Measurements from ENCODE around the gene PAH.
"Not testable (repeated sequence)": the region's sequence is repeated elsewhere in the genome, so short reads cannot be mapped to it uniquely, and the experiment has no call there.

PAH gene

DNA sequence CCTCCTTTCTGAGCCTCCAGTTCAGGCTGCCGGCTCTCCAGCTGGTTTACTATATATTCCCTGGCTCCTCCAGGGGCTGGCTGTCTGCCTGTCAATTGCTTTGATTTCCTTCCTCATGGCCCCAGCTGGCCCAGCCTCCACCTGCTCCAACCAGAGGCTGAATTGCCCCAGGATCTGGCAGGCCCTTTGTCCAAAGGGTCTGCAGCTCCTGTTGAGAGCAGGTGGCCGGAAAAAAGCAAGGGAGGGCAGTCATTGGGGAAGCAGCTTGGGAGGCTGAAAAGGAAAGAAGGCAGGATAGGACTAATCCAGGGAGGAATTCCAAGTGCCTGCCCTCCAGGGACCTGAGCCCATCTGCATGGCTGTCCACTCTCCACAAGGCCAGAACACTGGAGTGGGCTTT is 25.3 kb downstream of the PAH start:
- no peak for DNase-seq (ENCODE audit: low read depth)

DNA sequence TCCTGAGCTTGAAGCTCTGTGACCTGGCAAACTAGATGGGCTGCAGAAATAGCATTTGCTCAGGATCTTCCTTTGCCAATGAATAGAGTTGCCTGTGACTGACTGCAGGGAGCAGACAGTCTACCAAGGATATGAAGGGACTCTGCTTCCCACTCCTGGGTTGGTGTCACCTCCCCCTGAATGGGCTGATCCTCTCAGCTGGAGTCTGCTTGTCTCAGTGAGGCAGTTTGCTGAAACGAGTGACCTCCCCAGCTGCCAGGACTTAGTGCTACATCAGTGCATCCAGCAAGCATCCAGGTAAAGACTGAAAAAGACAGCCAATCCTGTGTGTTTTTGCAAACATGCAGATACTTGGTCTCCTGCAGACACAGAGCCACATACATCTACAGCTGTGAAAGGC is 28.5 kb downstream of the PAH start:
- DNase-seq (ENCODE audit: low read depth): no peak

DNA sequence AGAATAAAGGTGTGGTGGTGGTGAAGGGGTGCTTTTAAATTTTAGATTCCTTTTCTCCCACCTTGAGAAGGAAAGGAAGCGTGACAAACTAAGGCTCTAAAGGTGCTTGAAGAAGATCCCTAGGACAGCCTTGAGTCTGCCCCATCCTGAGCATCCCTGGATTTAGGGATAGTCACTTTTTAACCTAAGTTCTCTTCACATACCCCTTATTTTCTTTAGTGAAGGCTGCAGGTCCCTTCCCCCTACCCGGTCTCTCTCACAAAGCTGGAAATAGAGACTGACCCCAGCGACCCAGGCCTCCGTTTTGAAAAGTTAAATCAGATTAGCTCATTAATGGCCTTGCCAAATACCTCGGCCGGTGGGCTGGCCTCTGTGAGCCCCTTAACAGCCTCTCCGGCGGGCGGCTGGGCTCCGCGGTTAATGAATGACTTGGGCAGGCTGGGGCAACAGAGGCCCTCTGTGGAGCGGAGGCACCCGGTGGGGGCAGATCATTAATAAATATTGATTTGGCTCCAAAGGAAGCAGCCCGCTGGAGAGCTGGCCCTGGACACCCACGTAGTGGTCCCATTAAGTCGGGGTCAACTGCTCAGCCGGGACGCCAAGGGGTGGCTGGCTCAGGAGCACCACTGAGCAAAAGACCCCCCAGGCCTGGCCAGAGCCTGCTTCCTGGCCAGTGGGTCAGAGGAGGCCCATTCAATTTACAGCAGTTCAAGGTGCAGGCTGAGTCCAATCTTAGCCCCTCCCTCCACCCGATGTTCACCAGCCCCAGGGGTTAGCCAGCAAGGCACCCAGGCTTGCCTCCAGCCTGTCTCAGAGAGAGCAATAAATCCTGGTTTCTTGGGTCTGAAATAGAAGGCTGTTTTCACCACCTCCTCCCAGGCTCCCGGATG is 31.8 kb downstream of the PAH start:
- DNase-seq (ENCODE audit: low read depth): no peak

DNA sequence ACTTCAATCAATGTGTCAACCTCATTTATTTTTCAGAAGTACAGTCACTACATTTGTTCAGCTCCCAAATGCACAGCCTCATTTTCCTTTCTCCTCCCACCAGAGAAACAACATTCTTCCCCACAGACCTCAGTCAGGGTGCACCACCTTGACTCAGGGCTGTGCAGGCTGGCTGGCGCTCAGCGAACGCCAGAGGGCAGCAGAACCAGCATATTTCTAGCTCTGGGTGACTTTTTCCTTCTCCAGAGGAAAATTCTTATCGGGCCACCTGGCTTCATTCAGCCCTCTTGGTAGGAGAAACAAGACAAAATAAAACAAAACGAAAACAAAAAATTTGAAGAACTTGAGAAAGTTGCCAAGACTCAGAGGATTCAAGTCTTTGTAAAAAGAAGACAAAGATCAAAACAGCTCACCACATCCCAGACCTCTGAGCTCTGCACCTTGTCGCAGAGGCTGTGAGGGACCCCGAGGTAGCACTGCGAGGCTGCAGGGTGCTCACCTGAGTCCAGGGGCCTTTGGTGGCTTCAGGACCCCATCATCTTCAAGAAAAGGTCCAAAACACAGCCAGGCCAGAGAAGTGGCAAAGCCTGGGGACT is 33.7 kb downstream of the PAH start:
- no peak for DNase-seq (ENCODE audit: low read depth)

GRCh38 chr12:102880783-102881182 is 36.3 kb downstream of the PAH start:
- no peak for DNase-seq (ENCODE audit: low read depth)

DNA sequence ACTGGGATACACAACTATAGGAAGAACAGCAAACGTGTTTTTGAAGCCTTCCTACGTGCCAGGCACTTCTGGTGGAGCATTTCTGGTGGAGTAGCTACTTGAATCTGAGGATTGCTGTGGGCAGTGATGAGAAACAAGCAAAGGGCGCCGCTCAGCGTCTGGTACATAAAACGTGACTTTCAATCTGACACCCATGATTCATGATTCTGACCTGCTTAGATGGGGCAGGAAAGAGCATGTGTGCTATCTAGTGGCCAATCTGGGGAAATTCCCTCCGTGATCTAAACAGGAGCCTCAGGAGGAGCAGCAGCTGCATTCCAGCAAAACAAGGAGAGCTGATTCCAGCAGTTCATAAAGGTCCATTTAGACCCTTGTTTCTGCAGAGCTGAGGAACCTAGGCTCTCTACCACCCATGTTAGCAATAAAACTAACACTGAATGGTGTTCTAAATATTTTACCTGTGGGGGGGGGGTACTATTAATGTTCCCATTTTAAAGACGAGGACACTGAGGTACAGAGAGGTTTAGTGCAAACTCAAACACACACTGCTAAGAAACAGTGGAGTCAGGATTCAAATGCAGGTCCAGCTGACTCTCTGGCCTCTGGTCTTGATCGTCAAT is 37.8 kb downstream of the PAH start:
- no peak for DNase-seq (ENCODE audit: low read depth)

- no peak for DNase-seq (ENCODE audit: low read depth)
Observed at GRCh38 chr12:102876883-102877282, 40.2 kb downstream of the PAH start.

GRCh38 chr12:102874819-102875218 is 42.2 kb downstream of the PAH start:
- DNase-seq (ENCODE audit: low read depth): no peak

DNA sequence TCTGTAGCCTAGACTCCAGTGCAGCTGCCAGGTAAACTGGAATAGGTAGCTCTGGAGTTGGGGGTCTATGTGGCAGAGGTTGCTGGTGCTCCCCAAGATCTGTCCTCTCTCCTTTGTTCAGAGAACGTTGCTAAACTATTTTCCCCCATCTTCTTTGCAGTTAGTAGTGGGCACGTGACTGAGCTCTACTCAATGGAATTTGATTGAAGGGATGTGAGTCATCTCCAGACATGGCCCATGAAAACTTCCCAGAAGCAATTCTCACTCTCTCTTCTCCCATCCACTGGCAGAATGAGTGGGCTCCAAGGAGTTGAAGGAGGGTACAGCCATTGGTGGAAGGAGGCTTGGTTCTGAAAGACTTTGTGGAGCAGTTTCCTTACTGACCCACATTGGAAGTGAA is 44.0 kb downstream of the PAH start:
- DNase-seq (ENCODE audit: low read depth): no peak

- no peak for DNase-seq (ENCODE audit: low read depth)
Observed at GRCh38 chr12:102871014-102871413, 46.0 kb downstream of the PAH start.

GRCh38 chr12:102869571-102869970 is 47.5 kb downstream of the PAH start:
- no peak for DNase-seq (ENCODE audit: low read depth)

DNA sequence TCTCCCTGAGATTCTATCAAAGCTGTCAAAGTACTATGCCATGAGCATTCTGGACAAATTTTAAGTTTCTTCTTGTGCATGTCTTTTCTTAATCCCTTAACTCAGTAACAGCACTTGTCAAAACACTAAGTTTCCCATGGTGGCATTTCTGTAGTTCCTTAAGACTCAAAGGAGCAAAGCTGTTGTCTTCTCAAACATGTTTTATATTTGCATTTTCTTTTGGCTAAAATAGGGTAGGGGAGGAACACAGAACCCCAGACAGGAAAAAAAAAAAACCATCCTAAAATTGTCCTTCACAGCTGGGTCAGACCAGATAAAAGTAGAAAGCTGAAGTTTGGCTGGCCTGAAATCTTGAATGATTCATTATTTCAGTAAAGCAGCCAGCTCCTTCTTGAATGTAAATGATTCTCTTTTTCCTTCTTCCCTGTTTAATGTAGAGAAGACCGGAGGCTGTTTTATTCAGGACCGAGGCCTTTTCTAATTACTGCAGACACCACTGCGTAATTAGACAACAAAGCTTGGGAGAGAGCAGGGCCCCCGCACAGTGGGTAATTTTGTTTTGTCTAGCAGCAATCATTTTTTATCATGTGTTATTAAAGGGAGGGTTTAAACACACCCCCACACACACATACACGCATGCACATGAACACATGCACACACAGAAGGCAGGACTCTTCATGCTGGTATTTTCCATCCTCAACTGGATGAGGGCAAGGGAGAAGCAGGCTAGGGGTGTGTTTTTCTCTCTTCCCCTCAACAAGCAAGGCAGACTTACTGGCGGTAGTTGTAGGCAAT is 51.0 kb downstream of the PAH start:
- no peak for DNase-seq (ENCODE audit: low read depth)

DNA sequence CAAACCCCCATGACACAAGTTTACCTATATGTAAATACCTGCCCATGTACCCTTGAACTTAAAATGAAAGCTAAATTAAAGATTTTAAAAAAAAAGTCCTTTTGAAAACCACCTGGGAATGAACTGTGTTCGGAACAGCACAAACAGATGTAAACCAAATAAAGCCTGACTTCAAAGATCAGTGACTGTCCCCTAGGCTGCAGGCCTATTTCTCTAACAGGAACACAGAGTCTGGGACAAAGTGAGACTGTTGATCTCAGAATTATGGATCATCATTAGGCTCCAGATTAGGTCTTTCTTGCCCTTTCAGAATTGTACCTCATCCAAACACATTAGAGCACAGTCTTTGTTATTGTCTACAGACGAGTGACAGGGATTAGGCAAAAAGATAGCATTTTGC is 54.6 kb downstream of the PAH start:
- DNase-seq (ENCODE audit: low read depth): no peak

DNA sequence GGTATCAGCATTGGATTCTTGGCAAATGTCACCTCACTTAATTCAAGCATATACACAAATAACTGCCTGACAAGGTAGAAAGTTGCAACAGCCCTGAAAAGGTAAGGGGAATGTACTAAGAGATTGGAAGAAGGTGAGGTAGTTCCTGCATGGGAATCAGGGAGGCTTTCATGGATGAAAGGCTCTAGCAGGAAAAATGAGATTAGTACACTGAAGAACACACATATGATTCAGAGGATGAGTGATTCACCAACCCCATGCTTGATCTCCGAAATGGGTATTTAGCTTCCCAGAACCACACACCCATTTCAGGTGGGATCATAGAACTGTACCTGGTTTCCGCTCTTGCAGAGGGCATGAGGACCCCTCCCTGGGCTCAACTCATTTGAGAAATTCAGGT is 65.8 kb downstream of the PAH start:
- no peak for DNase-seq (ENCODE audit: low read depth)

DNA sequence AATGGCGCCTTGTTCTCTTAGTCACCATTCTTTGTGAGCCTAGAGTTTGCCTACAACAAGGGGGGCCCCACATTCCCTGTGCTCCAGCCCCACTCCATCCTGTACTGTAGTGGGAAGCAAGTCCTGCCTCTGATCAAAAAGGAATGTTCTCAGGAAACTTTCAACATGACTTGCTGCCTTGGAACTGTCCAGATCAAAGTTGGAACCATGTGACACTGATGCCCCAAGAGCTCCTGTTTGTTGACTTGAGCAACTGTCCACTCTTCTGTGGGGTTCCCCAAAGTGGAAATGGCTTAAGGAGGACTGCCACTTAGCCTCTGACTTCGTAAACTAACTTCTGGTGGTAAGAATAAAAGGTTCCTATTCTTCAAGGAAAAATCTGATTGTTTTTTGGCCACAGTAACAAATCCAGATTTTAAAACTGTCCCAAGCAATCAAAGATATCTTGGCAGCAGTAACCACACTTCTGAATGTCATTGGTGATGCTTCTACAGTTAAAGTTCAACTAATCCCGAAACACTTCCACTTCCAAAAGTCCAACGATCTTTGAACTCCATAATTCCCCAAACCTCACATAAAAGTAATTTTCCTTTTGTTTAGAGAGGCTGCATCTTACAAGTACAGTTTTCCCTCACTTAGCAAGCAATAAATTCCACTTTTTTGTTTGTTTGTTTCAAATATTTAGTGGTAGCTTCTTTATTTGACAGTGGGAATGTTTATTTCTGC is 67.2 kb downstream of the PAH start:
- no peak for DNase-seq (ENCODE audit: low read depth)

DNA sequence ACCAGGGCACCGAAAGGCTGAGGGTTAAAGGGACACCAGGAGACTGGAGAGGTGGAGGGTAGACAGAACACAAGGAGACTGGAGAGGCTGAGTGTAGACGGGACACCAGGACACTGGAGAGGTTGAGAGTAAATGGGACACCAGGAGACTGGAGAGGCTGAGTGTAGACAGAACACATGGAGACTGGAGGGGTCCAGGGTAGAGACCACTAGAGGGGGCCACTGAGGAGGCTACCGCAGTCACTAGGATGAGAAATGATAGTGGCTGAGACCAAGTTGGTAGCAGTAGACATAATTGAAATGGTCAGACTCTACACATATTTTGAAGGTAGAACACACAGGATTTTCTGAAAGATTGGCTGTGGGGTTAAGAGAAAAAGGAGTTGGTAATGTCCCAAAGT is 68.2 kb downstream of the PAH start:
- DNase-seq (ENCODE audit: low read depth): no peak

GRCh38 chr12:102847131-102847530 is 69.9 kb downstream of the PAH start:
- DNase-seq (ENCODE audit: low read depth): no peak

- DNase-seq (ENCODE audit: low read depth): no peak
Observed at GRCh38 chr12:102833687-102834441, 83.2 kb downstream of the PAH start.

DNA sequence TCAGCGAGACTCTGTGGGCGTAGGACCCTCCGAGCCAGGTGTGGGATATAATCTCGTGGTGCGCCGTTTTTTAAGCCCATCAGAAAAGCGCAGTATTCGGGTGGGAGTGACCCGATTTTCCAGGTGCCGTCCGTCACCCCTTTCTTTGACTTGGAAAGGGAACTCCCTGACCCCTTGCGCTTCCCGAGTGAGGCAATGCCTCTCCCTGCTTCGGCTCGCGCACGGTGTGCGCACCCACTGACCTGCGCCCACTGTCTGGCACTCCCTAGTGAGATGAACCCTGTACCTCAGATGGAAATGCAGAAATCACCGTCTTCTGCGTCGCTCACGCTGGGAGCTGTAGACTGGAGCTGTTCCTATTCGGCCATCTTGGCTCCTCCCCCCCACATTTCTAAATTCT is 84.2 kb downstream of the PAH start:
- not testable (repeated sequence) for DNase-seq (ENCODE audit: low read depth)

DNA sequence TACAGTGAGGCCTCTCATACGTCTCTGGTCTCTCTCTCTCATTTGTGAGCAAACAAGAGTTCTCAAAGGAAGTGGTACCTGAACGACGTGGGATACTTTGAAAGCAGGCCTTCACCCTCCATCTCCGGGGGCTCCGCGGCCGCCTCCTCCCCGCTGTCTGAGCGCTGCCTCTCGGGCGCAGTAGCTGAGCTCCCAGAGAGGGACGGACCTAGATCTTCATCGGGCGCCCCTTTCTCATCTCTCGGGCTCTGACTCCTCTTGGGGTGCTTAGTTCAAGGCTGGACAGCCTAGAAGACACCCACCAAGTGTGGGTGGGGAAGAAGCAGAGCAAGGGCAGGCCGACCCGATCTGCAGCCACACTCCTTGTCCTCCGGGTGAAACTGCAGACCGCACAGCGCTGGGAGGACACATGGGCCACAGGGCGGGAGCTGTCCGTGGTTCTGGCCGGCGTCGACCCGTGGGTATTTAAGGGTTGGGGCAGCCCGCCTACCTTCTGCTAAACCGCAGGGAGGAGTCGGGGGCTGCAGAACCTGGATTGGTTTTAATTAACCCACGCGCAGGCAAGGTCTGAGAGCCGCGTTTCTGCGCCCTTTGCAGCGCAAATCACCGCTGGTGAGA is 92.7 kb downstream of the PAH start:
- DNase-seq (ENCODE audit: low read depth): no peak

DNA sequence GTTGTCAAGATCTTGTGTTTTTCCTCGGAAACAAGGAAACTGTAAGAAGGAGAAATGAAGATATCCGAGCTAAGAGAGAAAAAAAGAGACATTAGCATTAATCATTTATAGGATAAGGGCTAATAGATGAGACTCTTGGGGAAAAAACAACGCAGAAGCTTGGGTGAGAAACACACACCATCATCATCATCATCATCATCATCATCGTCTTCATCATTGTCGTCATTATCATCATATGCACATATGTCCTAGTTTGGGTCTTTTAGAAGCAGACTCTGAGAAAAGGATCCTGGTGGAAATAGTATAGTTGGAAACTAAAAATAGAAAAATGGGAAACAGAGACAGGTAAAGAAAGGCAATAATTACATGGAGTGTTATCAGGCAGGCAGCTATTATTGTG is 95.9 kb downstream of the PAH start:
- DNase-seq (ENCODE audit: low read depth): no peak

Measured in T-helper 22 cell (primary cell).